Lower lobe of right lung (tissue), 2 donors: ENCODE results near the gene SLC39A12. TPM values are rescaled to one million over a fixed set of nuclear protein-coding genes. Genes with fewer than 3 reads are reported as not detected.

ENCODE experiments used
- ATAC-seq, 2 donors: fragments of 200-7000 bp; cut with Tn5 transposase; one replicate each; pipeline ENCODE4 v1.9.1; 2020 to 2022; ENCODE audit warnings: mild to moderate bottlenecking in 2 of 2, moderate library complexity in 2 of 2
- DNase-seq: peaks from one replicate; pipeline ENCODE4 v3.0.0-alpha.2; 2020
- H3K27ac ChIP-seq: fragments of 200-600 bp; one replicate; pipeline ENCODE4 v1.8.0; 2022
- H3K27me3 ChIP-seq: fragments of 200-600 bp; one replicate; pipeline ENCODE4 v1.8.0; 2022; ENCODE audit warnings: low read depth
- H3K36me3 ChIP-seq: fragments of 200-600 bp; one replicate; pipeline ENCODE4 v1.8.0; 2022; ENCODE audit warnings: mild to moderate bottlenecking
- H3K4me1 ChIP-seq: fragments of 200-600 bp; one replicate; pipeline ENCODE4 v1.8.0; 2022
- H3K4me3 ChIP-seq: fragments of 200-600 bp; one replicate; pipeline ENCODE4 v1.8.0; 2022; ENCODE audit warnings: mild to moderate bottlenecking
- H3K9me3 ChIP-seq: fragments of 200-600 bp; one replicate; pipeline ENCODE4 v1.8.0; 2022
- intact Hi-C: fragments of 100-400 bp; cut with DNase I; formaldehyde crosslinking; loops from one replicate; pipeline ENCODE4 v1.11.0; 2022
- long read RNA-seq: library from polyadenylated mRNA; unstranded; transcript quantifications from one replicate; pipeline ENCODE4 v2.0.0, GENCODE V29; 2021
- total RNA-seq: library from RNA; stranded (reverse); fragmentation: NEBNext Ultra II Directional; extraction: Animal tissue kit (Norgen Biotek cat#: 25700); gene quantifications from one replicate; pipeline ENCODE4 v1.2.1, GENCODE V29; 2021
- TF ChIP-seq, protein P1 (sequence below): fragments of 200-600 bp; IDR thresholded peaks from one replicate; pipeline ENCODE4 v1.8.0; 2022; ENCODE audit warnings: antibody characterized with exemption, mild to moderate bottlenecking
- donor health status: DM: no; HTN: yes; CAD: no; lungs with severe emphysema.

Gene SLC39A12
- total RNA-seq: 0.41 TPM
- long read RNA-seq: 0 reads

DNA sequence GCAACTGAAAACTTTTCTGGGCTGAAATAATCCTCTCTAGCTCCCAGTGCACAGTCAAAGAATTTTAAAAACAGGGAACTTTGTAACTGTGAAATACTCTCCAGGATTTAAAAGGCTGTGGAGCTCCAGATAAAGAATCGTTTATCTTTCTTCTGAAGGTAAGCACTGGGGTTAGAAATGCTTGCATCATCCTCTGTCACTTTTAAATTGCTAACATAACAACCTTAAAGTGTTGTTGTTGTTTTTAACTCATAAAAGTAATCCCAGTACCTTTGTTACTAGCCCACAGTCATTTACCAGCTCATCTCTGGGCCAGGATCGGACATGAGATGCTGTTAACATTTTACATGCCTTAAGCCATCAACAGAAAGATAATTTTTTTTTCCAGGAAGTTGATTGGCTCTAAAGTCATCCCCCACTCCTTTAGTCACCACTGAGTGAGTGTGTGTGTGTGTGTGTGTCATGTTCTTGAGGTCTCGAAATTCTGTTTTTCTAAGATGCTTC lies at the start of gene SLC39A12:
Gene SLC39A12 (plus strand): TSS at position 51 of the 504 bp plus-strand sequence. CDS start 1,359 bp downstream, outside the sequence.
- H3K9me3 ChIP-seq: no peaks in the 10 kb centered on the region
- intact Hi-C loops: no loop called here
- no peaks in the 10 kb centered on the region for H3K36me3 ChIP-seq
- H3K4me3 ChIP-seq: no peak within 1 kb of the TSS
- TF ChIP-seq, protein P1, sequence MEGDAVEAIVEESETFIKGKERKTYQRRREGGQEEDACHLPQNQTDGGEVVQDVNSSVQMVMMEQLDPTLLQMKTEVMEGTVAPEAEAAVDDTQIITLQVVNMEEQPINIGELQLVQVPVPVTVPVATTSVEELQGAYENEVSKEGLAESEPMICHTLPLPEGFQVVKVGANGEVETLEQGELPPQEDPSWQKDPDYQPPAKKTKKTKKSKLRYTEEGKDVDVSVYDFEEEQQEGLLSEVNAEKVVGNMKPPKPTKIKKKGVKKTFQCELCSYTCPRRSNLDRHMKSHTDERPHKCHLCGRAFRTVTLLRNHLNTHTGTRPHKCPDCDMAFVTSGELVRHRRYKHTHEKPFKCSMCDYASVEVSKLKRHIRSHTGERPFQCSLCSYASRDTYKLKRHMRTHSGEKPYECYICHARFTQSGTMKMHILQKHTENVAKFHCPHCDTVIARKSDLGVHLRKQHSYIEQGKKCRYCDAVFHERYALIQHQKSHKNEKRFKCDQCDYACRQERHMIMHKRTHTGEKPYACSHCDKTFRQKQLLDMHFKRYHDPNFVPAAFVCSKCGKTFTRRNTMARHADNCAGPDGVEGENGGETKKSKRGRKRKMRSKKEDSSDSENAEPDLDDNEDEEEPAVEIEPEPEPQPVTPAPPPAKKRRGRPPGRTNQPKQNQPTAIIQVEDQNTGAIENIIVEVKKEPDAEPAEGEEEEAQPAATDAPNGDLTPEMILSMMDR: no peak
- H3K27me3 ChIP-seq: no peaks in the 10 kb centered on the region
- DNase-seq (no peak), ATAC-seq (no peak)
- no peak within 1 kb of the TSS for H3K27ac ChIP-seq
- H3K4me1 ChIP-seq: no peaks in the 10 kb centered on the region

- H3K4me3 ChIP-seq: no peak overlapping the region
- TF ChIP-seq, protein P1: no peak
- intact Hi-C loops: no loop called here
- H3K27me3 ChIP-seq: no peaks in the 10 kb centered on the region
- H3K27ac ChIP-seq: no peak overlapping the region
- H3K9me3 ChIP-seq: no peaks in the 10 kb centered on the region
- DNase-seq (no peak), ATAC-seq (no peak)
- H3K4me1 ChIP-seq: no peaks in the 10 kb centered on the region
- peaks cover 5% of the 10 kb centered on the region for H3K36me3 ChIP-seq
Observed at GRCh38 chr10:17904564-17904963, 47.2 kb upstream of the SLC39A12 start.

DNA sequence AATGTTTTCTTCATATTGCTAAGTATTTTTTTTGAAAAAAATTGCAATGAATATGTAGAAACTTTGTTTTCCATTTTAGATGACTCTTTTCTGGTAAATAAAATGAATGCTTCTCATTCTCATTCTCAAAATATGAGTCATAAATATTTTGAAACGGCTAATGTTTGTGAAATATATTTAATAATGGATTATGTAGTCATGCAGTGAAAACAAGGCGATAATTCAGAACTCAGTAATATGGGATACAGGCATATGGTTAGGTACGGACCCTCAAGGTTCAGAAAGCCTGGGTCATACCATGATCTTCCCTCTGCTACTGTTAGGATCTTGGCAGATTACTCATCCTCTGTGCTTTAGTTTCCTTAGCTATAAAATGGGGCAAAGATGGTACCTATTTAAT lies 46.2 kb upstream of the SLC39A12 start:
- intact Hi-C loops: no loop called here
- TF ChIP-seq, protein P1: no peak
- no peak overlapping the region for H3K4me3 ChIP-seq
- no peaks in the 10 kb centered on the region for H3K27me3 ChIP-seq
- ATAC-seq: no peak
- H3K36me3 ChIP-seq: peaks cover 5% of the 10 kb centered on the region
- no peaks in the 10 kb centered on the region for H3K9me3 ChIP-seq
- no peaks in the 10 kb centered on the region for H3K4me1 ChIP-seq
- DNase-seq: no peak
- no peak overlapping the region for H3K27ac ChIP-seq

GRCh38 chr10:17906002-17906401 lies 45.7 kb upstream of the SLC39A12 start:
- DNase-seq (no peak), ATAC-seq (no peak)
- no peak overlapping the region for H3K27ac ChIP-seq
- peaks cover 5% of the 10 kb centered on the region for H3K36me3 ChIP-seq
- no peaks in the 10 kb centered on the region for H3K27me3 ChIP-seq
- intact Hi-C loops: no loop called here
- H3K9me3 ChIP-seq: no peaks in the 10 kb centered on the region
- TF ChIP-seq, protein P1: no peak
- H3K4me3 ChIP-seq: no peak overlapping the region
- H3K4me1 ChIP-seq: no peaks in the 10 kb centered on the region

DNA sequence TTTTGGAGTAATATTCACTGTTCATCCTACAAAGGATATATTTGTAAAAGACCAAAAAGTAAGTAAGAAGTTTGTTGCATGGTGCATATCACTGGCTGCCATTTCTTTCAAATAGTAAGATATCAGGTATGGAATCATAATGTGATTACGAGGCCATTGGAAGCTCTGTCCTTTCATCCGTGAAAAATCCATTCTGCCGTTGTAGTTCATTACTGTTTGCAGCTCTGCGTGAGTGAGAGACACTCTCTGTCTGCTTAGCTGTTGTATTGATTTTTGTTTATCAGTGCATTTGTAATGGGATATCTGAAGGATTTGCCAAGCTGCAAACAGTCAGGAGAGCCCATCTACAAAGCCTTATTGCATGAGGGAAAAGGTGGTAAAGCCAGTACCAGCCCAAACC lies 44.1 kb upstream of the SLC39A12 start:
- TF ChIP-seq, protein P1: no peak
- DNase-seq (no peak), ATAC-seq (no peak)
- Histone ChIP-seq H3K36me3 (no peaks in the 10 kb centered on the region), H3K4me1 (no peaks in the 10 kb centered on the region), H3K4me3 (no peak overlapping the region), H3K9me3 (no peaks in the 10 kb centered on the region), H3K27me3 (no peaks in the 10 kb centered on the region), H3K27ac (no peak overlapping the region)
- intact Hi-C loops: no loop called here
